ENCODE measurements around the gene OR8K1.

The OR8K1 gene

DNA sequence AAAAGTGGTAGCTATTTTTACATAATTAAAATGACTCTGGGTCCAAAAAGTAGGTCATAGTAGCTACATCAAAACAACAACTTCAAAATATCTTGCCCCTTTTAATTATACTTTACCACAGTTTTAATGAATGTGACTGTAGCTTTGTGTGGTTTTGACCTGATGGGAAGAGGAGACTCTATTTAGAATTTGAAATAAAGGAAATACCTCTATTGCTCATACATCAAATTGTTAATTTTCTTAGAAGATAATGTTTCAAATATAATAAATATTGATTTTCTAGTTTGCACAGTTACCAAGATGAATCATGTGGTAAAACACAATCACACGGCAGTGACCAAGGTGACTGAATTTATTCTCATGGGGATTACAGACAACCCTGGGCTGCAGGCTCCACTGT, at the start of gene OR8K1:
TSS of gene OR8K1 (plus strand) at position 301 of the 400 bp plus-strand sequence. CDS start at position 301, 0 bp downstream.
- DNase-seq: no peak

DNA sequence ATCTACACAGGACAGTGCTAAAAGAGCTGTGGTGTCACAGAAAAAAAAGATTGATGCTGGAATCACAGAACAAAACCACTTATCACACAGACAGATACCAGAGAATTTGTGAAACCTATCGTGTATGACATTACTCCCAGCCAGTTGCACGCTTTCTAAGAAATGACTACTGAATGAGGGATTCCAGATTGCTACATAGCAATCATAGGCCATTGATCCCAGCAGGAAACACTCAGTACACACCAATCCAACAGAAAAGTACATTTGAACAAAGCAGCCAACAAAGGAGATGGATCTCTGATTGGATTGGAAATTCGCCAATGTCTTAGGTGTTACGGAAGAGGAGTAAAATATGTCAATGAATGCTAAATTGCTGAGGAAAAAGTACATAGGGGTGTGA, 48.9 kb upstream of the OR8K1 start:
- no peak for DNase-seq

- no peak for DNase-seq
These were observed 38.0 kb upstream of the OR8K1 start for GRCh38 chr11:56307836-56308235.

GRCh38 chr11:56314844-56315243, 31.0 kb upstream of the OR8K1 start, which contains the start of gene OR8K3:
Gene OR8K3 (plus strand): TSS chr11:56315144. CDS start chr11:56318307, 3,163 bp downstream.
- no peak for DNase-seq

DNA sequence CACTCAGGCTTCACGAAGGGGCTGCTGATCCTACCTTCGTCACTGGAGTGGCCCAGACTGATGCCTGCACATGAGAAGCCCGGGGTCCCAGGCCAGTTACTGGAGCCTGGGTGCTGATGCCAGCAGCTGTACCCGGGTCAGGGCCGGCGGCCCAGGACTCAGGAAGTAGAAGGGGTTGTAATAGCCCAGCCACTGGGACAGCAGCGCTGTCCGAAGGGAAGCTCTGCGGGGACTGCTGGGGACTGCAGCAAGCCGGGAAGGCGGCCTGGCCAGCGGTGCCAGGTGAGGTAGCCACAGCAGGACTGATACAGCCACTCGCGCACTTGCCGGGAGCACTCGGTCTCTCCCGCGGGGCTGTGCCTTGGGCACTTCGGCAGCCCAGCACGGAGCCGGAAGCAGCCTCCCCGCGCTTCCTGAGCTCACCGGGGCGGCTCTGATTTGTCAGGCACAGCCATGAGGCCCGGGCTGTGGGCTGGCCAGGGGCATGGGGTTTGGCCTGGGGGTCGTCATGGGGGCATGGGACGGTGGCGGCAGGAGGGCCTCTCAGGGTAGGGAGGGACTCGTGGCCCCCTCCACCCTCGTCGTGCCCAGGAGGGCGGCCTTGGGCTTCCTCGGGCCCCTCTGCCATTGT, 13.9 kb upstream of the OR8K1 start:
- DNase-seq: no peak

GRCh38 chr11:56333156-56333555, 12.7 kb upstream of the OR8K1 start:
- DNase-seq: no peak

DNA sequence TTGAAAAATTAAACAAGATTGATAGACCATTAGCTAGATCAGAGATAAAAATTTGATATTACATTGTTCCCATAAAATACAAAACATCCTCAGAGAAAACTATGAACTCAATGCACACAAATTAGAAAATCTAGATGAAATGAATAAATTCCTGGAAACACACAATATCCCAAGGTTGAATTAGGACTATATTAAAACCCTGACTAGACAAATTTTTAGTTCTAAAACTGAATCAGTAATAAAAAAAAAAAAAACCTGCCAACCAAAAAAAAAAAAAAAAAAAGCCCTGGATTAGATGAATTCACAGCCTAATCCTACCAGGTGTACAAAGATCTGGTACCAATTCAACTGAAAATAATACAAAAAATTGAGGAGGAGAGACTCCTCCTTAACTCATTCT, 5.5 kb upstream of the OR8K1 start:
- DNase-seq: no peak

GRCh38 chr11:56353991-56354390, 8.2 kb downstream of the OR8K1 start, which contains the start of gene OR8J1:
Gene OR8J1 (plus strand): TSS chr11:56354291. CDS start chr11:56360247, 5,956 bp downstream.
- DNase-seq: no peak

DNA sequence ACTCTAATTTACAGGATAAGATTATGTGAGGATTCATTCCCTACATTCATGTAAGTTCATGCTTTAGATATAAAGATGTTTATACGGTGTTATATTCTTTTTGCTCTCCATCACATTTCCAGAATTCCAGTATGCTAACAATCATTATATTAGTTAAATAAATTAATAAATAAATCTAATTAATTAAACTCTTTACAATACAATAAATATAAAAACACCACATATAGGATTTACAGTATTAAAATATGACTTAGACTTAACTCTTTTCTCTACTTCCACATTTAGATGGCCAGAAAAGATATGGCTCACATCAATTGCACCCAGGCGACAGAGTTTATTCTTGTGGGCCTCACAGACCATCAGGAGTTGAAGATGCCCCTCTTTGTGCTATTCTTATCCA, 29.5 kb downstream of the OR8K1 start, which contains the start of gene OR8U1:
TSS of gene OR8U1 (plus strand) at position 301 of the 400 bp plus-strand sequence. CDS start at position 301, 0 bp downstream.
- DNase-seq: no peak

- no peak for DNase-seq
These were observed 34.3 kb downstream of the OR8K1 start for GRCh38 chr11:56380120-56380519.

- DNase-seq: no peak
These were observed 48.5 kb downstream of the OR8K1 start for GRCh38 chr11:56394381-56394780.

- DNase-seq: no peak
These were observed 50.2 kb downstream of the OR8K1 start for GRCh38 chr11:56396047-56396446.
